GM21737 (cell line): ENCODE results near the gene GAK.
"Not testable (repeated sequence)": the region's sequence is repeated elsewhere in the genome, so short reads cannot be mapped to it uniquely, and the experiment has no call there.

ENCODE experiments used
- ATAC-seq: cut with Tn5 transposase; IDR thresholded peaks from one replicate; pipeline ENCODE4 v1.9.1; 2021; ENCODE audit warnings: mild to moderate bottlenecking, moderate library complexity; ENCODE audit not compliant: unreplicated experiment

GAK gene

DNA sequence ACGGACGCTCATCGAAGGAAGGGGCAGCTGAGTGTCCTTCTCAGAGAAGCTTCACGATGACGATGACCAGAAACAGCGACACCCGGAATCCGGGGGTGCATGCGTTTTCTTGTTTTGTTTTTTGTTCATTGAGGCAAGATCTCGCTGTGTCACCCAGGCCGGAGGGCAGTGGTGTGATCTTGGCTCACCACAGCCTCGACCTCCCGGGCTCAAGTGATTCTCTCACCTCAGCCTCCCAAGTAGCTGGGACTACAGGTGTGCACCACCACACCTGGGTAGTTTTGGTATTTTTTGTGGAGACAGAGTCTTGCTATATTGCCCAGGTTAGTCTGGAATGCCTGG is 21.4 kb upstream of the GAK start:
- no peak for ATAC-seq

GRCh38 chr4:952881-953573 is 20.9 kb upstream of the GAK start:
- ATAC-seq, result no peak

DNA sequence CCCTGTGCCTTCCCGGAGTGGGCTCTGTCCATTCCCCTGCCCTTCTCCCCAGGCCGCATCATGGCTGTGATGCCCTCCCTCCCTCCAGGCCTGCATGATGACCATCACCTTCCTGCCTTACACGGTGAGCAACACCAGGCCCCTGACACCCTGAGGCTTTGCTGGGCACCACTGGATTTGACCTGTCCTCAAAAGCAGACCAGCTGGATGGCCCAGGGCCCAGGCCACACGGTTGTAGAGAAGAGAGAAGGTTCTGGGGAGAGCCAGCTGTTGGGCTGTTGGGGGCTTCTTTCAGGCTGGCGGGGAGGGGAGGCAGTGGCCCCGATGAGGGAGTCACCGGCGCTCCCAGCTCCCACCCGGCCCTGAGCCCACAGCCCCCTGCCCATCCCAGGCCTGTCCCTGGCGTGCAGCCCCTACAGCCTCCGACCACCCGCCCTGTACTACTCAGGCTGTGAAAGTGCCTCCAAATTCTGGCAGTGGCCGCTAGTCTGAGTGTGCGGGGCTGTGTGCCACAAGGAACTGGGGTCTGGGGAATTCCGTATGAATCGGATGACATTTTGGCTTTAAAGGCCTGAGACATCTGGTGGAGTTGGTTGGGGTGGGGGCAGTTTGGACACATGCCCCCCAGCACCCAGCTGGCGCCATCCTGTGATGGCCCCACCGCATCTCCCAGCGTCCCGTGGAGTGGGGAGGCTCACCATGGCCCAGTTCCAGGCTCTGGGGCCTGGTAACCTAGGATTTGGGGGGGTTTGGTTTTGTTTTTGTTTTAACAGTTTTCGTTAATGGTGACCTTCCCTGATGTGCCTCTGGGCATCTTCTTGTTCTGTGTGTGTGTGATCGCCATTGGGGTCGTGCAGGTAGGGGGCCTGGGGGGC is 19.7 kb upstream of the GAK start:
- ATAC-seq, result no peak

DNA sequence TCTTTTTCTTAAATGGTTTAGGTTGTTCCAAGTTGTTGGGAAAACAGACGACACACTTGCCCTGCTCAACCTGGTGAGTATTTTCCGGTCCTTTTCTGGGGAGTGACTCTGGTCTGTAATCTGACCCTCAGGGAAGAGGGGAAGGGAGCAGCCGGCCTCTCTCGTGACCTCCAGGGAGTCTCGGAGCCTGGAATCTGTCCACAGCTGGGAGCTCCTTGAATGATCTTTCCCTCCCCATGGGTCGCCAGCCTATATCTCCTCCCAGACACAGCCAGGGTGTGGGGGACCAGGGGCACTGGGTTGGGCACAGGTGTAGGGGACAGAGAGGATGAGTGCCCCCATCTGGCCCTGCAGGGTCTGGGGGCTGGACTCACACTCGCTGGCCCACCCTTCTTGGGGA is 19.1 kb upstream of the GAK start:
- no peak for ATAC-seq

DNA sequence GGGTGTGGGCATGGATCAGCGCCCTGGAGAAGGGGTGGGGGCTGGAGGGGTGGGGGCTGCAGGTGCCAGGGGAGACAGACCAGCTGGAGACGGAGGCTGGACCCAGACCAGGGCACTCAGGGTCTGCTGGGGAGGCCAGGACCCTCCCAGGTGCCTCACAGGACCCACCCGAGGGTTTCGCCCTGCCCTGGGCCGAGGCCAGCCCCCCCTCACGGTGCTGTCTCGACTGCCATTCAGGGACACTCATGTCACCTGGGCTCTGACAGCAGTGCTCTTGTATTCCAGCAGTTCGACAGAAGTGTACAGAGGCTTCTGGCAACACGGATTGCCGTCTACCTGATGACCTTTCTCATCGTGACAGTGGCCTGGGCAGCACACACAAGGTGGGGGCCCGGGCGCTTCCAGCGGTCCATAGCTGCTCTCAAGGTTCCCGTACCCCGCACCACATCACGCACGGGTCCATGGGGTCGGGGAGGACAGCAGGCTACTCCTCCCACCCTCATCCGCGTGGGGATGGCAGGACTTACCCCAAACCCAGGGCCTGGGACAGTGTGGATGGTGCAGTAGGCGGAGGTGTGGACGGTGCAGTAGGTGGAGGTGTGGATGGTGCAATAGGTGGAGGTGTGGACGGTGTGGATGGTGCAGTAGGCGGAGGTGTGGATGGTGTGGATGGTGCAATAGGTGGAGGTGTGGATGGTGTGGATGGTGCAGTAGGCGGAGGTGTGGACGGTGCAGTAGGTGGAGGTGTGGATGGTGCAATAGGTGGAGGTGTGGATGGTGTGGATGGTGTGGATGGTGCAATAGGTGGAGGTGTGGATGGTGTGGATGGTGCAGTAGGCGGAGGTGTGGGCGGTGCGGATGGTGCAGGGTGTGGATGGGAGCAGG is 18.3 kb upstream of the GAK start:
- ATAC-seq, result no peak

GRCh38 chr4:949656-950055 is 17.5 kb upstream of the GAK start:
- ATAC-seq, result no peak

GRCh38 chr4:948936-949300 is 16.8 kb upstream of the GAK start:
- ATAC-seq, result no peak

DNA sequence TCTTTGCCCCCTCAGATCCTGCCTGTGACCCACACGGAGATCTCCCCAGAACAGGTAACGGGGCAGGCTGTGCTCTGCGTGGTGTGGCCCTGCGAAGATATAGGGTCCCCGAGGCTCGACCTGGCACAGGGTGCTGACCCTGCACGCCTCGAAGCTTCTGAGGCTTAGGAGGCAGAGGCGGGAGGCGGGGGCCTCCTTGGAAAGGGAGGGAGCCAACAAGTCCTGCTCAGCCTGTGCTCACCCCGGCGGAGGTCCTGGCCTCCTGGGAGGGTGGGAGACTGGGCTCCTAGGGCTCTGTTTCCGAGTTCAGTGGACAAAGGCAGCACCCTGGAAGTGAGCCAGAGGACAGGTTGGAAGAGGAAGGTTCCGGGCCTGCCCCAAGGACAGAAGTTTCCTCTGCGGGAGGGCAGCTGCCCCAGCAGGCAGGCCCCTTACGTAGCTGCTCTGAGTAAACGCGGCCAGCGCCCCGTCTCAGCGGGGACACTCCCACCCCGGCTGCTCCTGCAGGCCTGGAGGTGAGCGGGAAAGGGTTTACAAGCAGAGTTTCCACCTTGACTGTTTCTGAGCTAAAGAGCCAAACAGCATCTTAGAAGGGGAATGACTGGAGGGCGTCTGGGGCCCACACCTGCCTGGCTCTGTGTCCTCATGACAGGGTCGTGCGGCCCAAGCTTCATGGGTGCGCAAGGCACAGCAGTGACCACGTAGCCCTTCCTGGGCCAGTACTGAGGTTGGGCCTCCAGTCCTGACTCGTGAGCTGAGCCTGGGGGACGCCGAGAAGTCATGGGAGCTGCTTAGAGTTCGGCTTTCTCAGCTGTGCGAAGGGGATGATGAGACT is 16.2 kb upstream of the GAK start:
- no peak for ATAC-seq

GRCh38 chr4:947491-947971 is 15.4 kb upstream of the GAK start:
- no peak for ATAC-seq

DNA sequence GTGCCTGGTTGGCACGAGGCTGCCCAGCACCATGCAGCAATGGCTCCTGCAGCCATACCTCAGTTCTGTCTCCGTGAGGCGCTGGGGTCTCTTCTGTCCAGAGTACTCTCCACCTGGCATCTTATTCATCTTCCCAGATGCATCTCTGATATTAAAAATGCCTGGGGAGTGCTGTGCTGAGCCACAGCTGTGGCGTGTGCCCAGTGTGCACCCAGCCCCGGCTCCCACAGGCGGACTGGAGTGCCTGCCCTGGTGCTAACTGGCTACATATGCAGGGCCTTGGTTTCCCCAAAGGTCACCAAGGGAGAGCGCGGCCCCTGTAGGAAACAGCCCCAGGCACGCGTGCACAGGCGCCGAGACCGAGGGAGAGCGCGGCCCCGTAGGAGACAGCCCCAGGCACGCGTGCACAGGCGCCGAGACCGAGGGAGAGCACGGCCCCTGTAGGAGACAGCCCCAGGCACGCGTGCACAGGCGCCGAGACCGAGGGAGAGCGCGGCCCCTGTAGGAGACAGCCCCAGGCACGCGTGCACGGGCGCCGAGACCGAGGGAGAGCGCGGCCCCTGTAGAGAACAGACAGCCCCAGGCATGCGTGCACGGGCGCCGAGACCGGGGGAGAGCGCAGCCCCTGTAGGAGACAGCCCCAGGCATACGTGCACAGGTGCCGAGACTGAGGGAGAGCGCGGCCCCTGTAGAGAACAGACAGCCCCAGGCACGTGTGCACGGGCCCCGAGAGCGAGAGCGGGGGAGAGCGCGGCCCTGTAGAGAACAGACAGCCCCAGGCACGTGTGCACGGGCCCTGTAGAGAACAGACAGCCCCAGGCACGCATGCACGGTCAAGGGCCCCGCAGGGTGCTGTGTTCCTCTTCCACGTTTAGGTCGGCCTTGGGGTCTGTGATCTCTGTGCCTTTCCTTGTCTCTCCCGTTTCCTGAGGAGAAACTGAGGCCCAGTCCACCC is 14.7 kb upstream of the GAK start:
- ATAC-seq, result no peak

GRCh38 chr4:946103-946450 is 14.0 kb upstream of the GAK start:
- no peak for ATAC-seq

GRCh38 chr4:945274-946102 is 13.4 kb upstream of the GAK start:
- no peak for ATAC-seq

- ATAC-seq, result not testable (repeated sequence)
Observed at GRCh38 chr4:939508-939907, 7.4 kb upstream of the GAK start.

DNA sequence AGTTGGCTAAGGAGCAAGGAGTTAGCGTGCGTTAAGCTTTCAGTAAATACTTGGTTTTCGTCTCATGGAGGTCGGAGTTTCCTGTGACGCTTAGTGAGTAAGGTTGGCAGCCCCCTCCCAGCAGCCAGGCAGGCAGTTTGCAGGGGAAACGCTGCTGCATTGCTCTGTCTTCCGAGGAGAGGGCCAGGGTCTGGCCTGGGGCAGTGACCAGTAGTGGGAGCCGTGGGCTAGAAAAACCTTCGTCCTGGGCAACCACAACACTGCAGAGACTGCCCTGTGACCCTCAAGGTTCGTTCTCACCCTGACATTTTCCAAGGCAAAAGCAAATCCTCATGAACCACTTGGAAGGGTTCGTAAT is 576 bp upstream of the GAK start:
- ATAC-seq, result no peak

DNA sequence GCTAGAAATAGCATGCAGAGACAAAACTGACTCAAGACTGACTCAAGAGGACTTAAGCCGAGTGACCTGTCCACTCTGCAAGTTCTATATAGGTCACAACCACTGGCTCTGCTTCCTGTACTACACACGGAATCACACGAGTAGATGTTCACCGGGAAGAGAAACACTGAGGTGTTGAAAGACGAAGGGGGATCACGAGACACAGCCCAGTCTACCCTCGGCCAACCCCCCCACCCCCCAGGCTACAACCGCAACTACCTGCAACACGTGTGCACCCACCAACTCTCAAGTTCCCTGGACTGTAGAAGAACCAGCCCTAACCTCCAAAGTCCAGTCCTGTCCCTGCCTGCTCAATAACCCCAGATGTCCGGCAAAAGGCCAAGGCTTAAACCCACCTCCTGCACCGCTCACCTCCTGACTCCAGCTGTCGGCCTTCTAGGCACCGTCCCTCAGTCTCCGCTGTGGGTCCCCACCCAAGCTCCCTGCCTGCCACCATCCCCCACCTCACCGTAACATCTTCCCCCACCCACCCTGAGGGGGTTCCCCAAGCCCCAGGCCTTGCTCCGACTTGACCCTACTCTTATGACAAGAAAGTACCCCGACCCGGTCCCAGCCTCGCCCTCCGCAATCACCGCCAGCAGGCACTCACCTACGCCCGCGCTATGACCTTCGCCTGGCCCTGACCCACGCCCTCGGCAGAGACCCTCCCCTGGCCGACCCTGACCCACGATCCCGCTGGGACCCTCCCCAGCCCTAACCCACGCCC is 739 bp downstream of the GAK start:
- peak; percentile 4 for ATAC-seq

DNA sequence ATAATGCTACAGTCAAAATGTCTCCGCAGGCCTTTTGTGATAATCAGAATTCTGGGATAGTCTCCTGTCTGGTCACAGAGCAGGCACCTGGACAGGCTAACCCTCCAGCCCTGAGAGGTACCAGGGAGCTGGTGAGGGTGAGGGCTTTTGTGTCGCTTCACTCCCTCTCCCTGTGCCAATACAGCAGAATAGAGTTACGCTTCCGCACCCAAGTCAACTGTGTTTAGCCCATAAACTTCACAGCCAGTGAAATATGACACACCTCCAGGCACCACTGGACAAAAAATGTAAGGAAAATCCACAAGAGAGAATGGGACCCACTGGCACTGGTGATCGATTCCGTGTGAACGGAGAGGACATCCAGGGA is 1.3 kb downstream of the GAK start:
- ATAC-seq, result no peak

- ATAC-seq, result no peak
Observed at GRCh38 chr4:930028-930551, 2.0 kb downstream of the GAK start.
